GM21723 (cell line): ENCODE measurements around the gene OSBP2.

ENCODE experiments used
- ATAC-seq: cut with Tn5 transposase; IDR thresholded peaks from one replicate; pipeline ENCODE4 v1.9.1; 2021; ENCODE audit warnings: mild to moderate bottlenecking, moderate library complexity; ENCODE audit not compliant: unreplicated experiment

The OSBP2 gene

DNA sequence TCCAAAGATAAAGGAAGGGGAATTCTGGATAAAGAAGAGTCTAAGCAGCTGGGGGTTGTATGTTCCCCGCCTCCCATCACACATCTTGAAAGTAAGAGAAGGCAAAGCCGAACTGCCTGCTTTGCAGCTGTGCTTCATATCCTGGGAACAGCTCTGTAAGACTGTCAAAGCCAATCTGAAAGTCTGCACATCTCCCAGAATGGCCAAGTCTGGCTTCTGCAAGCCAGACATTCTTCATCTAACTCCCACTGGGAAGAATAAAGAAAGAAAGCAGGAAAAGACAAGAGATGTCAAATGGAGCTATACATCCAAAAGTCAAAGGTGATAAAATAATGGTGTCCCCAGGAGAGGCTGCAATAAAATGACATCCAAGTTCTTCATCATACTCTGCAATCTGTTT lies 258.5 kb downstream of the OSBP2 start:
- ATAC-seq = no peak

DNA sequence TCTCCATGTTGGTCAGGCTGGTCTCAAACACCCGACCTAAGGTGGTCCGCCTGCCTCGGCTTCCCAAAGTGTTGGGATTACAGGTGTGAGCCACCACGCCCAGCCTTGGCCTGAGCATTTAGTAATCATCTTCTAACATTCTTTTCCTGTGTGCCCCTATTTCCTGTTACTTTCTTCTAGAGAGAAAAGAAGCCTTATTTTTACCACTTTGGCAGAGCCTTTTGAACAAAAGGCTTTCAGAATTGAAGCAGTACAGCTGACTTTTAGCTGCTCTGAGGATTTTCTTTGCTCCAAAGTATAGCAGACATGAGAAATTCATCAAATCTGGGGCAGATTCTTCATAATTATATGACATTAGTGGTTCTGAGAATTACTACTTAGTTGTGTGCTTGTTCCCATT lies 260.5 kb downstream of the OSBP2 start:
- ATAC-seq = no peak
